ENCODE results near the gene PTPN12.
"Not testable (repeated sequence)": the region's sequence is repeated elsewhere in the genome, so short reads cannot be mapped to it uniquely, and the experiment has no call there.

PTPN12 gene

DNA sequence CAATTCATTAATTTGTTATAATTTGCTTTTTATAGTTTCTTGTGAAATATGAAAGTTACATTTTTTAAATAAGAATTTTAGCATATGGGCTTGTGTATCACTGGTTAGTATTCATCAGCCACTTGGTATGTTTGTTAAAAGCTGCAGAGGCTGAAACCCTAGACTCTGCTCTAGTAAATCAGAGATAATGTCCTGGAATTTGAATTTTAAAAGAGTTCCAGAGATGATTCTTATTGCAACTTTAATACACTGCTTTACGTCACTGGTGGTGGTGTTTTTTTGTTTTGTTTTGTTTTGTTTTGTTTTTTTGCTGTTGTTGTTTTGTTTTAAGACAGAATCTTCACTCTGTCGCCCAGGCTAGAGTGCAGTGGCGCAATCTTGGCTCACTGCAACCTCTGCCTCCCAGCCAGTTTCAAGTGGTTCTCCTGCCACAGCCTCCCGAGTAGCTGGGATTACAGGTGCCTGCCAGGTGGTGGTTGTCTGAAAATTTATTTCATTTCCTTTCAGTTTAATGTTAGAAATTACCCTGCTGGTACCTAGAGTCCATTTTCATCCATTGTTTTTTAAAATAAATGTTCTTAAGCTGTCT lies 43.8 kb downstream of the PTPN12 start:
- no peak for DNase-seq

DNA sequence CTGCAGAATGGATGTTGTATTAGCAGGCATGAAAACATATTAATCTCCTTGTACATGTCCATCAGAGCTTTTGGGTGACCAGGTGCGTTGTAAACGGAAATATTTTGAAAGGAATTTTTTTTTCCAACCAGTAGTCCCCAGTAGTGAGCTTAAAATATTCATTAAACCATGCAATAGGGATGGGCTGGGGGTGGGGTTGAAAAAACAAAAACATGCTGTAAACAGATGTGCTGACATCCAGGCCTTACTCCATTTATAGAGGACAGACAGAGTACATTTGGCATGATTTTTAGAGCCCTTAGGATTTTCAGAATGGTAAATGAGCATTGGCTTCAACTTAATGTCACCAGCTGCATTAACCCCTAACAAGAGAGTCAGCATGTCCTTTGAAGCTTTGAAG lies 50.2 kb downstream of the PTPN12 start:
- DNase-seq: no peak

DNA sequence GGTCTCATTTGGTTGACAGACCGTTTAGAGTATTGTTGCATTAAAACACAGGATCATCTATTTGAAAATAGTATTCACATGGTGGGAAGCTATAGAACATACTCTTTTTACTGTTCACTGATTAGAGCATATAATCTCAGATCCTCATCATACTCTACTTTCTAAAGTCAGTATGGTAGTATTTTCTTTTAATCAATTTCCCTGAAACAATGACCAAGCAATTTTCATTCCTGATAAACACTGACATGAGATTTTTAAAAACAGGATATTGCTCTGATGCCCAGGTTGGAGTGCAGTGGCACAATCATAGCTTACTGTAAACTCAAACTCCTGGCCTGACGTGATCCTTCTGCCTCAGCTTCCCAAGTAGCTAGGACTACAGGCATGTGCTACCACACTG lies 63.9 kb downstream of the PTPN12 start:
- no peak for DNase-seq

DNA sequence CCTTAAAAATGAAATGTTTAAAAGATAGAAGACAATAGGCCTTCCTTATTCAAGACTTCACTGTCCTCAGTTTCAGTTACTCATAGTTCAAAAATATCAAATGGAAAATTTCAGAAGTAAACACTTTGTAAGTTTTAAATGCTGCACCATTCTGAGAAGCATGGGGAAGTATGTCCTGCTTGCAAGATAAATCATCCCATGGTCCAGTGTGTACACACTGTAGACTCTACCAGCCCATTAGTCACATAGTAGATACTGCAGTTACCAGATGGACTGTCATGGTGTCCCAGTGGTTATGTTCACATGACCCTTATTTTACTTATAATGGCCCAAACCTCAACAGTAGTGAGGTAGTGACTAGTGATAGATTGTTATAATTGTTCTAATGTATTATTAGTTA lies 69.5 kb downstream of the PTPN12 start:
- DNase-seq: no peak

DNA sequence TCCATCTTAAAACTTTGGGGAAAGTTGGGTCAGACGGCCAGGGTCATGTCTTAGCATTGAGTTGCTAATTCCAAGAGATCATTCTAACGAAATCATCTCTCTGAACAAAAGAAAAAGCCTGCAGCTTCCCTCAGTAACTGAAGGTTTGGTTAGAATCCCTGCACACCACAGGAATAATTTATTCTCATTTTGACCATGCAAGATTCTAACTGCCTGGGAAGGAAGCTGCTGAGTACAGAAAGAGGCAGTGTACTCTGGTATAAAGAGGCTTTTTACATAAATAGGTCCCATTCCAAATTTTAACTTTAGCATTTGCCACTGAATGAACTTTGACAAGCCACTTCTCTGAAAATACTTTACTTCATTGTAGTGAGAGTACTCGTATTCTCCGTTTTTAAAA lies 82.2 kb downstream of the PTPN12 start:
- no peak for DNase-seq

DNA sequence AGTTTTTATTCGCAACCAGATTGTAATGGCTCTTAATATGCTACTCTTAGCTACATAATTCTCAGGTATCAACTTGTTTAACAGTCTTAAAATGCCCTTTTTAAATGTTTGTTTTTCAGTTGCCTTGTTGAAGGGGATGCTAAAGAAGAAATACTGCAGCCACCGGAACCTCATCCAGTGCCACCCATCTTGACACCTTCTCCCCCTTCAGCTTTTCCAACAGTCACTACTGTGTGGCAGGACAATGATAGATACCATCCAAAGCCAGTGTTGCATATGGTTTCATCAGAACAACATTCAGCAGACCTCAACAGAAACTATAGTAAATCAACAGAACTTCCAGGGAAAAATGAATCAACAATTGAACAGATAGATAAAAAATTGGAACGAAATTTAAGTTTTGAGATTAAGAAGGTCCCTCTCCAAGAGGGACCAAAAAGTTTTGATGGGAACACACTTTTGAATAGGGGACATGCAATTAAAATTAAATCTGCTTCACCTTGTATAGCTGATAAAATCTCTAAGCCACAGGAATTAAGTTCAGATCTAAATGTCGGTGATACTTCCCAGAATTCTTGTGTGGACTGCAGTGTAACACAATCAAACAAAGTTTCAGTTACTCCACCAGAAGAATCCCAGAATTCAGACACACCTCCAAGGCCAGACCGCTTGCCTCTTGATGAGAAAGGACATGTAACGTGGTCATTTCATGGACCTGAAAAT lies 89.7 kb downstream of the PTPN12 start:
- DNase-seq: no peak

DNA sequence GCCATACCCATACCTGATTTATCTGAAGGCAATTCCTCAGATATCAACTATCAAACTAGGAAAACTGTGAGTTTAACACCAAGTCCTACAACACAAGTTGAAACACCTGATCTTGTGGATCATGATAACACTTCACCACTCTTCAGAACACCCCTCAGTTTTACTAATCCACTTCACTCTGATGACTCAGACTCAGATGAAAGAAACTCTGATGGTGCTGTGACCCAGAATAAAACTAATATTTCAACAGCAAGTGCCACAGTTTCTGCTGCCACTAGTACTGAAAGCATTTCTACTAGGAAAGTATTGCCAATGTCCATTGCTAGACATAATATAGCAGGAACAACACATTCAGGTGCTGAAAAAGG lies 90.2 kb downstream of the PTPN12 start:
- DNase-seq: no peak

DNA sequence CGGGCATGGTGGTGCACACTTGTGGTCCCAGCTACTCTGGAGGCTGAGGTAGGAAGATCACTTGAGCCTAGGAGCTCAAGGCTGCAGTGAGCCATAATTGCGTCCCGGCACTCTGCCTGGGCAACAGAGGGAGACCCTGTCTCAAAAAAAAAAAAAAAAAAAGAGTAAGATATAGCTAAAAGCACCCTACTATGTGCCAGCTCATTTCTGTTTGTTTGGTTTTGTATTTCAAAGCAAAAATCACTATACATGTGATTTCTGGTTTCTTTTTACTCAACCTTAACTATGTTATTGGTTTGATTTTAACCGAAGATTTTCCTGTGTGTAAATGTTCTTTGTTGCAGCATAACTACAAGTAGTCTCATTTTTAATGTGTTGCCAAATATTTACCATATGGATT lies 92.7 kb downstream of the PTPN12 start:
- DNase-seq: no peak

DNA sequence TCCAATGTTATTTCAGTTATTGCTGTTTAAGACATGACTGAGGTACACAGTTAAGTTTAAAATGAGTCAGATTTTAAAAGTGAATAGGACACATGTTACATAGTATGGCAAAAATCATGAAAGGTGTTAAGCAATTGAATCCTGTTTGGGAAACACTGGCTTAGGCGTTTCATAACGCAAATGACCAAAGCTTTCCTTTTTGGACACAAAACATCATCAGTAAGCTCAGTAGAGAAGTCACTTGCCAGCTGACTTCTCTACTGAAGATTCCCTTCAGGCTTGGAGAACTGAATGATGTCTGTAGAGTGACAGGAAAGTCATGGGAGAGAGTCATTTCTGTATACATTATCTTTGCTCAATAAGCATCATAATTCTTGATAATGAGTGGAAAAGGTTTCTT lies 94.7 kb downstream of the PTPN12 start:
- DNase-seq: no peak

DNA sequence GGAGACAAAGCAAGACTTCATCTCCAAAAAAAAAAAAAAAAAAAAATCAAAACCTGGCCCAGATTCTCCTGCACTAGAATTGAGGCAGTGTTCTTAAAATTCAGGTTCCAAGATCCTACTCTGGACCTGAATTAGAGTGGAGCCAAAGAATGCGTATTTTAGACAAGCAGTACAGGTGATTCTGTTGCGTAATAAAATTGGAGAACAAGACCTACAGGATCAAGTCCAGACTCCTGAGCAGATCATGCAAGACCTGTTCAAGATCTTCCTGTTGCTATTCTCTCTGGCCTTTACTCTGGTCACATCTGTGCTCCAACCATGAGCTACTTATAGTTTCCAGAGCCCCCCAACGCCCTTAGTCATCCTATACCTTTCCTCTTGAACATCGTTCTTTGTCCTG lies 107.7 kb downstream of the PTPN12 start:
- no peak for DNase-seq

DNA sequence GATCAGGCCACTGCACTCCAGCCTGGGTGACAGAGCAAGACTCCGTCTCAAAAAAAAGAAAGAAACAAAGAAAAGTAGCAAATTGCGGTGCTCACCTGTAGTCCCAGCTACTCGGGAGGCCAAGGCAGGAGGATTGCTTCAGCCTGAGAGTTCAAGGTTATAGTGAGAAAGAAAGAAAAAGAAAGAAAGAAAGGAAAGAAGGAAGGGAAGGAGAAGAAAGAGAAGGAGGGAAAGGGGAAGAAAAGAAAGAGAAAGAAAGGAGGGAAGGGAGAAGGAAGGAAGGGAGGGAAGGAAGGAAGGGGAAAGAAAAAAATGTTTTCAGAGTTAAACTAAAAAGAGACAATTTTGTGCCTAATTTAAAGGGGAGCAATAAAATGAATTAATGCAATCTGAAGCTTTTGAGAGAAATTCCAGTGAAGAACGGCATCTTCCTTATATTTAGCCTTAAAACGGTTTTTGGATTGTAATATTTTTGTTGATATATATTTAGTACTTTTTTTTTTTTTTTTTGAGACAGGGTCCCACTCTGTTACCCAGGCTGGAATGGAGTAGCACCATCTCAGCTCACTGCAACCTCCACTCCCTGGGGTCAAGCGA lies 111.7 kb downstream of the PTPN12 start:
- no peak for DNase-seq

DNA sequence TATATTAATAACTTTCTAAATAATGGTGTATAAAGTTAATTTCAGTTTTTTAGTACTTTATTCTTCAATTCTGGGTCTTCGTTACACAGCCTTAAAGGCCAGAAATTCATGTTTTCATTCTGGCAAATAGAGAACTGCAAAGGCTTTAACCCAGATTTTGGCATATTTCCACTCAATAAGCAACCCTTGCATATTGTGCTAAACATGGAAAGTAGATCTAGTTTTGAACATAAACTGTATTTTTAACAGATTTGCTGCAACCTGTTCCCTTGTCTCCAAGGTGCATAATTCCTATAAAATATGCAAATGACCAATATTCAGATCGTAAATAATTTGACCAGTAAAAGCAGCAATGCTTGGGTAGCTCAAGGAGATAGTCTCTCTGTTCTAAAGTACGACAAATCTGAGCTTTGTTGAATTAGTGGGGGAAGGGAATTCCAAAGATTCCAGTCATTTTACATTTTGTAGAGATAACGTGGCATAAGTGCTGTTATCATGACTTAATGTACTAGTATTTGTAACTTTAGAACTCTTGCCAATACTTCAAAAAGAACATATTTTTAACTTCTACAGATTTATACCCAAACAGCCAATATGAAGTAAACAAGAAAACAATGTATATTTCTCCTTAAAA lies 112.7 kb downstream of the PTPN12 start:
- DNase-seq: no peak

DNA sequence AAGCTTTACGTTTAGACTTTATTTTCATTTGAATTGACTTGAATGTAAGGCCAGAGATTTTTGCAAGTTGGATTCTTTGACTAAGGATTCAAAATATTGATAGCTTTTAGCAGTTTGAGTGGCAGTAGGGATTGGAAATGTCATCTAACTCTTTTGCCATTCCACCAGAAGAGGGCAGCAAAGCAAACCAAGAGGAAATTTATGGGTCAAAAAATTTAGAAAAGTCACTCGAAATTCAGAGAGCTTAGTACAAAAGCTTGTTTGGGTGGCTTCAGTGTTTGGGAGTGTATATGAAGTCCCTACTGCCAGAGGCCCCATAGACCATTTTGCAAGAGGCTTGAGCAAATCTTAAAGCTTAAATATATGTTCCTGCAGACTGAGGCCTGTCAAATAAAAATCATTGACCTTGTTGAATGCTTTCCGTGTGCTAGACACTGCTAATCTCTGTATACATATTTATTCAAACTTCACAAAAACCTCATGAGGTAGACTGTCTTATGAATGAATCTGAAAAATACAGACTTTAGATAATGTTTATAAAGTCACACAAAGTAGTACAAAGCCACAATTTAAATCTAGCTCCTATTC lies 114.6 kb downstream of the PTPN12 start:
- peak; percentile 5 for DNase-seq

DNA sequence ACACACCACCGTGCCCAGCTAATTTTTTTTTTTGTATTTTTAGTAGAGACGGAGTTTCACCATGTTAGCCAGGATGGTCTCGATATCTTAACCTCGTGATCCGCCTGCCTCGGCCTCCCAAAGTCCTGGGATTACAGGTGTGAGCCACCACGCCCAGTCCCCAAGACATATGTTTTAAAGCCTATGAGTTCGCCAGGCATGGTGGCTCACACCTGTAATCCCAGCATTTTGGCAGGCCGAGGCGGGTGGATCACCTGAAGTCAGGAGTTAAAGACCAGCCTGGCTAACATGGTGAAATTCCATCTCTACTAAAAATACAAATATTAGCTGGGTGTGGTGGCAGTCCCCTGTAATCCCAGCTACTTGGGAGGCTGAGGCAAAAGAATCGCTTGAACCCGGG lies 115.7 kb downstream of the PTPN12 start:
- DNase-seq: not testable (repeated sequence)

DNA sequence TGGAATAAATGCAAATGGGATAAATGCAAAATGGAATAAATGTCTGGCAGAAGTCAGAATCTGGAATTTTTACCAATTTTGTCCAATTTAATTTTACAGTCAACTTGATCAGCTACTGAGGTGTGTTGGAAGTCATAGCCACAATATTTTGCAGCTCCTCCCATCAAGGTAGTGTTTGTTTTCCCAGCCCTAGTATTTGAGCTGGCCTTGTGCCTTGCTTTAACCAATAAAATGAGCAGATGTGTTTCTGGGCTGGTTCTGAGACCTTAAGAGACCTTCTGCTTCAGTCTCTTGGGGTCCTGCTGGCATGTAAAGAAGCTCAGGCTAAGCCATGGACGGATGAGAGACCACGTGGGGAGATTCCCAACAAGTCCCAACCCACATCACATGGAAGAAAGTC lies 116.5 kb downstream of the PTPN12 start:
- no peak for DNase-seq

DNA sequence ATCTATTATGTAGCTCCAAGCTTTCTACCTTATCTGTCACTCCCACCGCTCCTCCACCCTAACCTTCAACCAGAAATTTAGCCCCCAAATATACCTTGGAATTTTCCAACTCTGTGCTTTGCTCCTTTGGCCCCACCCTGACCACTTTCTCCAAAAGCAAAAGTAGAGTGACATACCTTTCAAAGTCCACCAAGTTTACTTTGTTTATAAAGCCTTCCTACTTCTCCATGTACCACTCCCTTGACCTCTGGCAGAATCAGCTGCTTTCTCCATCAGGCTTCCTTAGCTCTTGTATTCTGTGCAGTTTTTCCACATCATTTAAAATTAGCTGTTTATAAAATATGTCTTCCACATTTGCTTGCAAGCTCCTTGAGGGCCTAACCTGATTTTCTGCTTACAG lies 118.3 kb downstream of the PTPN12 start:
- no peak for DNase-seq

DNA sequence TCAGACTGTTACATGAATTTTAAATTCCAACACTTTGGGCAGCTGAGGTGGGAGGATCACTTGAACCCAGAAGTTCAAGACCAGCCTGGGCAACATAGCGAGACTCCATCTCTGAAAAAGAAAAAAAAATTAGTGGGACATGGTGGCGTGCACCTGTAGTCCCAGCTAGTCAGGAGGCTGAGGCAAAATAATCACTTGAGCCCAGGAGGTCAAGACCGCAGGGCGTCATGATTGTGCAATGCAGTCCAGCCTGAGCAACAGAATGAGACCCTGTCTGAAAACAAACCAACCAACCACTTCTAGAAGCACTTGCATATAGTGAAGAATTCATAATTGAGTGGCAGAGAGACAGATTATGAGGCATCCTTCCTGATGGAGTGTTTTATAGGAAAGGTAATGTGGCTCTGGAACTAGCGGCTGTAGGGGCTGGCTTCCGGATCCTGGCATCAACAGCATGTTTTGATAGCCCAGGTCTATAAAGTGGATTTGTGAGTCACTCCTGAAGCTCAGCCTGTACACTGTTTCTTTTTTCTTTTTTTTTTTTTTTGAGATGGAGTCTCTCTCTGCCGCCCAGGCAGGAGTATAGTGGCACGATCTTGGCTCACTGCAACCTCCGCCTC lies 118.9 kb downstream of the PTPN12 start:
- no peak for DNase-seq

DNA sequence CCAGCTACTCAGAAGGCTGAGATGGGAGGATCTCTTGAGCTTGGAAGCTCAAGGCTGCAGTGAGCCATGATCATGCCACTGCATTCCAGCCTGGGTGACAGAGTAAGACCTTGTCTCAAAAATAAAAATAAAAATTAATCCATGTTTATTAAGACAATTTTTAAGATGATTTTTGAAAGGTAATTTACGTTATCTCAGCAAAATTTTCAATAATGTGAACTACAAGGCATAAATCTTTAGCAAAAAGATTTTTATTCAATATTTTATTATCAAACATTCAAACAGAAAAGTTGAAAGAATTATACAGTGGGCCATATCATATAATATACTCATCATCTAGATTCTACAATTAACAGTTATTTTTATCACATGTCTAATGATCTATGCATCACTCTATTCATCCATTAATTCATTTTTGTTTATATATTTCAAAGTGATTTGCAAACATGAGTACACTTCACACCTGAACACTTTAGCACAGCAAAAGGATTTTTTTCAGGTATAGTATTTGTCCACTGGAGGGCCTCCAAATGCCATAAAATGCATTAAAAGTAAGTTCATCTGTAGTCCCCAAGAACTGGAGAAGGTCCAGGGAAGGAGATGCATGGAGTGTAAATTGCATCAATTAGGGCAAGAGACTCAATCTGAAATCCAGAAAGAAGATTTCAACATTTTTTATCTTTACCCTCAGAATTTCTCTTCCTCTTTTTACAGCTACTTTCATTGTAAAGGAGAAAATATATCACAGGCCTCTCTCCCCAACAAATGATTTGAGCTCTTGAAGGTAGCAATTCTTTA lies 120.5 kb downstream of the PTPN12 start:
- DNase-seq: no peak

DNA sequence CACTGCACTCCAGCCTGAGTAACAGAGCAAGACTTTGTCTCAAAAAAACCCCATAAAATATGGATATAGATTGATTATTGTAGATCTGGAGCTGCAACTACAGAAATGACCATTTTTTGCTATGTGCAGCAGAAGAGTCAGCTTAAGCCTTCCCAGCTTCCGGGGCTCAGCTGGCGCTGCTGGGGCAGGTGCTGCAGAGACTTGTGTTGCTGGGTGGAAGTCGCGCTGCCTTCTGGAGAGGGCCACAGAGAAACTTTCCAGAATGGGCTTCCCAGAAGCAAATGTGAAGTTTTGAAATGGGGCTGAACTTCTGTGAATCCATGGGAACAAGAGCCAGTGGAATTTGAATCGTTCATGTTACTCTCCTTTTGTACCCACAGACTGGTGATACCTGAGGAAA lies 121.8 kb downstream of the PTPN12 start:
- no peak for DNase-seq

DNA sequence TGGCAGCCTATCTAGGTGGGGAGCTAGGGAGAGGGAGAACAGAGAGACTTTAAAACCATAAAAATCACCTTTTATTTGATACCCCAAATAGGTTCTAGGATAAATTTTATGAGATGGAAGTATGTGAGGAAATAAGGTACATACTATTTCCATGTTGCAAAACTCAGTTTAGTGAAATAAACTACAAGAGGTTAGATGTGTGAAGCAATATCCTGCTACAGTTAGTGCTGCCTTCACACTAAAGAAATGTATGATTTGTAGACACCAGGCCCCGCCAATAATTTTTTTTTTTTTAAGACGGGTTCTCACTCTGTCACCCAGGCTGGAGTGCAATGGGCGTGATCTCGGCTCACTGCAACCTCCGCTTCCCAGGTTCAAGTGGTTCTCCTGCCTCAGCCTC lies 124.7 kb downstream of the PTPN12 start:
- DNase-seq: no peak

DNA sequence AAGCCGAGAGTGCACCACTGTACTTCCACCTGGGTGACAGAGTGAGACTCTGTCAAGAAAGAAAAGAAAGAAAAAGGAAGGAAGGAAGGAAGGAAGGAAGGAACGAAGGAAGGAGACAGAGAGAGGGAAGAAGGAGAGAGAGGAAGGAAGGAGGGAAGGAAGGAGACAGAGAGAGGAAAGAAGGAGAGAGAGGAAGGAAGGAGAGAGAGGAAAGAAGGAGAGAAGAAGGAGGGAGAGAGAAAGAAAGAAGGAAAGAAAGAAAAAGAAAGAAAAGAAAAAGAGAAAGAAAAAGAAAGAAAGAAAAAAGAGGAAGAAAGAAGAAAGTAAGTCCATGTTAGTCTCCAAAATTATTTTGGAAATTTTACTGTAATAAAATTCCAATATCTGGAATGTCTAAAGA lies 125.8 kb downstream of the PTPN12 start:
- no peak for DNase-seq

DNA sequence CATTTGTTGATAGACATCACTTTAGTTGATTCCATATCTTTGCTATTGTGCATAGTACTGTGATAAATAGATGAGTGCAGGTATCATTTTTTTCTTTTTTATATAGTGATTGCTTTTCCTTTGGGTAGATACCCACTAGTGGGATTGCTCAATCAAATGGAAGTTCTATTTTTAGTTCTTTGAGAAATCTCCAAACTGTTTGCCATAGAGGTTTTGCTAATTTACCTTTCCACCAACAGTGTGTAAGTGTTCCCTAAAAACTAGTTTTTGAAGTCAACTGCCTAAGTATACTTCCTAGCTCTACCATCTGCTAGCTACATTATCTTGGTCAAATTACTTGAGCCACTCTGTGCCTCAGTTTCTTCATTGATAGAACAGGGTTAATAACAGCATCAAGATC lies 127.6 kb downstream of the PTPN12 start:
- DNase-seq: no peak

DNA sequence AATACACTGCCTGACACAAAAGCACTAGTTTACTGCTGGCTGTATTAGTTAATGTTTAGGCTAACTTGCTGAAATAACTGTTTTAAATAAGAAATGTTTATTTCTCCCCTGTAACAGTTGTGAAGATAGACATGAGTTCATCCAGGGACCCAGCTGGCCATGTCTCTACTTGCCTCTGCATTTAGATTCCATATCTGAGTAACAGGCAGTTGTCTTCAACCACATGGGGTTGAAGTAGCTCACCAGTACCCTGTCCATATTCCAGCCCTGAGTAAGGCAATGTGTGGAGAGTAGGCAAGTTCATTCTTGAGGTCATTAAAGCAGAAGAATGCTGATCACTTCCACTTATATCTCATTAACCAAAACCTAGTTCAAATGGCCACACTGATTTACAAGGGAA lies 128.1 kb downstream of the PTPN12 start:
- no peak for DNase-seq
